H1 (cell line): ENCODE measurements around the gene ARHGAP8. TPM values are rescaled to one million over a fixed set of nuclear protein-coding genes. Genes with fewer than 3 reads are reported as not detected.

Experiments used
- CREB1 ChIP-seq: IDR thresholded peaks from 2 replicates; pipeline ENCODE4 v1.6.1; 2012; ENCODE audit warnings: inconsistent platforms
- GABPA ChIP-seq: IDR thresholded peaks from 2 replicates; pipeline ENCODE4 v1.6.1; 2011; ENCODE audit warnings: mild to moderate bottlenecking, low read length, moderate library complexity, borderline replicate concordance; ENCODE audit not compliant: insufficient read depth
- HDAC2 ChIP-seq, 2 experiments: fragments of 300-600 bp in 1 of 2; sonication (generic) in 1 of 2; IDR thresholded peaks; 2 replicates each; pipeline ENCODE4 v1.6.1; 2011 to 2012; ENCODE audit warnings: low read depth in 2 of 2, low read length in 2 of 2, mild to moderate bottlenecking in 2 of 2, moderate library complexity in 2 of 2, borderline replicate concordance in 1 of 2, inconsistent platforms in 1 of 2
- KDM5A ChIP-seq: fragments of 200-600 bp; IDR thresholded peaks from 2 replicates; pipeline ENCODE4 v1.7.1; 2012; ENCODE audit warnings: mild to moderate bottlenecking, low read length, inconsistent platforms, mixed read lengths
- polyA plus RNA-seq, 7 experiments: library from polyadenylated mRNA; depleted of rRNA in 3 of 7; stranded (reverse) in 5 of 7; unstranded in 2 of 7; fragments of >200 nt in 5 of 7; fragments of 200-250 nt in 2 of 7; gene quantifications; 1 replicate in 5 of 7; 2 replicates in 1 of 7; 4 replicates in 1 of 7; pipeline versions ENCODE4 v1.2.1 to v1.2.3, GENCODE V29; 2011 to 2013; ENCODE audit warnings: missing spikeins in 2 of 7, mixed read lengths in 2 of 7
- total RNA-seq: library from RNA; stranded (reverse); fragmentation: NEBNext Ultra II Directional; extraction: Animal tissue kit (Norgen Biotek cat#: 25700); gene quantifications from 2 replicates; pipeline ENCODE4 v1.2.1, GENCODE V29; 2021
- TF ChIP-seq, protein P1 (sequence below): IDR thresholded peaks from 2 replicates; pipeline ENCODE4 v1.6.1; 2011; ENCODE audit warnings: low read length, improper control_type of control experiment

Gene ARHGAP8
- total and polyA plus RNA-seq, 2 of the 8 experiments (the other 6 are each of a cell fraction or from before 2014, with no cell fraction given) = 35.6 to 47.7 TPM

DNA sequence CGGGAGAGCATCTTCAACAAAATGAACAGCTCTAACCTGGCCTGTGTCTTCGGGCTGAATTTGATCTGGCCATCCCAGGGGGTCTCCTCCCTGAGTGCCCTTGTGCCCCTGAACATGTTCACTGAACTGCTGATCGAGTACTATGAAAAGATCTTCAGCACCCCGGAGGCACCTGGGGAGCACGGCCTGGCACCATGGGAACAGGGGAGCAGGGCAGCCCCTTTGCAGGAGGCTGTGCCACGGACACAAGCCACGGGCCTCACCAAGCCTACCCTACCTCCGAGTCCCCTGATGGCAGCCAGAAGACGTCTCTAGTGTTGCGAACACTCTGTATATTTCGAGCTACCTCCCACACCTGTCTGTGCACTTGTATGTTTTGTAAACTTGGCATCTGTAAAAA lies 109.9 kb downstream of the ARHGAP8 start (continued):
- TF ChIP-seq GABPA = no peak
- no peak for TF ChIP-seq HDAC2 (IDR thresholded peaks at IDR 0.05; ENCODE audit: borderline replicate concordance in 1 of 2, low read depth in 2 of 2, low read length in 2 of 2)
- TF ChIP-seq, protein P1, sequence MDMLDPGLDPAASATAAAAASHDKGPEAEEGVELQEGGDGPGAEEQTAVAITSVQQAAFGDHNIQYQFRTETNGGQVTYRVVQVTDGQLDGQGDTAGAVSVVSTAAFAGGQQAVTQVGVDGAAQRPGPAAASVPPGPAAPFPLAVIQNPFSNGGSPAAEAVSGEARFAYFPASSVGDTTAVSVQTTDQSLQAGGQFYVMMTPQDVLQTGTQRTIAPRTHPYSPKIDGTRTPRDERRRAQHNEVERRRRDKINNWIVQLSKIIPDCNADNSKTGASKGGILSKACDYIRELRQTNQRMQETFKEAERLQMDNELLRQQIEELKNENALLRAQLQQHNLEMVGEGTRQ = no peak
- TF ChIP-seq KDM5A = no peak
- no peak for TF ChIP-seq CREB1
